HG03108 (cell line): ENCODE data around the gene GOLGA6L9.
"Not testable (repeated sequence)": the region's sequence is repeated elsewhere in the genome, so short reads cannot be mapped to it uniquely, and the experiment has no call there.

Experiments
- ATAC-seq: cut with Tn5 transposase; IDR thresholded peaks from one replicate; pipeline ENCODE4 v1.9.1; 2021; ENCODE audit warnings: moderate library complexity; ENCODE audit not compliant: unreplicated experiment

The GOLGA6L9 gene

DNA sequence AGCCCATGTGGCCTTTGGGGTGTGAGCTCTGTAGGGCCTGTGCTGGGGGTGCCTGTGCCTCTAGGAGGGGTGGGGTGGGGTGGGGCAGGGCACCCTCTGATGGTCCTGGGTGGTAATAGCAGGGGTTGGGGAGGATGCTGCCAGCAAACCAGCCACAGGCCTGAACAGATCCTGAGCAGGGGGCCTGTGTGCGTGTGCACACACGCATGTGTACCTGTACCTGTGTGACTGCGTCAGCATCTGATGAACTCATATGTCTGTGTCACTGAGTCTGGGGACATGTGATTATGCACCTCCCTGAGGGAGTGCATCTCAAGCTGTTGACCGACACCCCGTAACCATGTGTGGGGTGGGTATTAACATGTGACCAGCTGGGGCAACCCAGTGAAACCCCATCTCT is 36.0 kb downstream of the GOLGA6L9 start:
- not testable (repeated sequence) for ATAC-seq

DNA sequence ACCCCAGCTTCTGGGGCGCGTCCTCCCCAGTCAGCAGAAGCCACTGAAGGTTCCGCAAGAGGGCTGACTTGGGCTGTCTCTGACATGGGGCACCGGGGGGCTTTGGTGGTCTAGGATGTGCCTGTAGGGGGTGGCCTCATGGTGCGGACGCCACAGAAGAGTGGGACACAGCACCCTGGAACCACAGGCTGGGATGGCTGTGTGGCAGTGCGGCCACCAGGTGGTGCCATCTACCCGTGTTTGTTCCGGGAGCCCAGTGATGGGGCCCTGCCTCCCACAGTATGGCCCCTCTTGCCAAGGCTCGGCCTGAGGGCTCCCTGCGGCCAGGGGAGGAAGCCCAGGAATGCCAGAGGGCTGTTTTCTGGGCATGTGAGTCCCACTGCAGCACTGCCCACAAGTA is 38.6 kb downstream of the GOLGA6L9 start:
- ATAC-seq: peak; percentile 93

GRCh38 chr15:82469381-82469780 is 39.8 kb downstream of the GOLGA6L9 start:
- ATAC-seq: not testable (repeated sequence)

- ATAC-seq: not testable (repeated sequence)
Measured at GRCh38 chr15:82472269-82472982, 42.8 kb downstream of the GOLGA6L9 start.

GRCh38 chr15:82474596-82475325 is 45.1 kb downstream of the GOLGA6L9 start:
- ATAC-seq: not testable (repeated sequence)

DNA sequence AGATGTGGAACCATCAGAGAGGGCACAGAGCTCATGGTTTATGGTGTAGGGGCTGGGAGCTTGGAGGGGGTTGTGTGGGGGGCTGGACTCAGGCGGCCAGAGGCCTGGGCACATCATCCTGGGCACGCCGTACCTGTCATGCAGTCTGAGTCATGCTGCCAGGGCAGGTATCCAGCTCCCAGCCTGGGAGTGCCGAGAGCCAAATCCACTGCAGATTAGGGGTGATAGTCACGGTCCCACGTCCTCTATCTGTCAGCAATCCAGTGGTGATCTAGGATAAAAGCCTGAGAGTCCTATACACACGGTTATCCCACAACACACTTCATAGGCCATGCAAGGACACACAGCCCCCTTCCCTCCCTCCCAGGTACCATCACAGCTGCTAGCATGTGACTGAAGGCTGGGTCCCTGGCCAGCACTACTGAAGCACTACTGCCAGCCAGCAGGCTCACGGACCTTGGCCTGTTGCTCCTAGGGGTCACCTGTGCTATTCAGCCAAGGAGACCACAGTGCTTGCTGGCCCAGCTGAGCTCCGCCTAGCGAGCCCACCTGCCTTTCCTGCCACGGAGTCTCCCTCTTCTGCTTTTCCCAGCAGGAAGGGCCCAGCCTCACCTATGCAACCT is 45.8 kb downstream of the GOLGA6L9 start:
- ATAC-seq: not testable (repeated sequence)

GRCh38 chr15:82476697-82477342 is 47.2 kb downstream of the GOLGA6L9 start:
- not testable (repeated sequence) for ATAC-seq

DNA sequence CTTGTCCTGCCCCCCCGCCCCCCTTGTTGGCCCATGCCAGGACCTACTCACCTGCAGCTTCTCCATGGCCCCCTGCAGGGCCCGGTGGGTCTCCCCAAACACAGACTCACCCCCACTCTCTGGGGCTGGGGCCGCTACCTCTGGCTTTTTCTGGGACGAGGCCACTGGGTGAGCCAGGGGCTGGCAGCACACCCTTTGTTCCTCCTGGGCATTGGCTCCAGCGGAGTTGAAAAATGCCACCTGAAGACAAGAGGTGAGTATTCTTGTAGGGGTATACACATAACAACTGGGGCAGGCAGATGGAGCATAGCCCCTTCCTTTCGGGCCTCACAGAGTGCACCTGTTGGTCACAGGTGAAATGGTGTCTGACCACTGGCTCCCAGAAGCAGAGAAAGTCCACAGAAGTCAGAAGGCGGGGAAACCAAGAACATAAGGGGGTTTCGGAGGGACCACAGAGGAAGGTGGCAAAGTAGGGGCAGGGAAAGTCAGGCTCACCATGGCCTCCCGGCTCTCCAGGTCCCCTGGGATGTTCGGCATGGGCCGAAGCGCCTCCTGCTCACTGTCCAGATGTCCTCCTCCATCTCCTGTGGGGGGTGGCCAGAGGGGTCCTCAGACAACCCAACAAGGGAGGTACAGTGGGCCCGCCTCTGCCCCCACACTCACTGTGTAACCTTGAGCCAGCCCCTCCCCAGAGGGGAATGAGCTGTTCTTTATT is 47.9 kb downstream of the GOLGA6L9 start:
- ATAC-seq: not testable (repeated sequence)
